ENCODE data around the gene PNISR. TPM values are rescaled to one million over a fixed set of nuclear protein-coding genes. Genes with fewer than 3 reads are reported as not detected.

The PNISR gene
- total and polyA plus RNA-seq, 2 experiments from 2014 or later = 135 to 270 TPM

- TF ChIP-seq REST (IDR thresholded peaks at IDR 0.05; ENCODE audit: unreplicated experiment) (no peak), CTCF (conservative IDR thresholded peaks at IDR 0.05; ENCODE audit: low read depth in 2 of 2) (no peak), EZH2 (IDR thresholded peaks at IDR 0.05; ENCODE audit: low read depth, unreplicated experiment) (no peak), EZH2phosphoT487 (IDR thresholded peaks at IDR 0.05; ENCODE audit: unreplicated experiment) (no peak), ZNF114 (CRISPR knock-in tag; IDR thresholded peaks at IDR 0.05) (no peak), NANOG (IDR thresholded peaks at IDR 0.05; ENCODE audit: borderline replicate concordance) (no peak), POLR2AphosphoS5 (IDR thresholded peaks at IDR 0.05; ENCODE audit: low read depth) (no peak), ZNF331 (CRISPR knock-in tag; IDR thresholded peaks at IDR 0.05; ENCODE audit: low read depth) (no peak), JUNB (IDR thresholded peaks at IDR 0.05; ENCODE audit: unreplicated experiment) (no peak)
- TF ChIP-seq, protein P1, sequence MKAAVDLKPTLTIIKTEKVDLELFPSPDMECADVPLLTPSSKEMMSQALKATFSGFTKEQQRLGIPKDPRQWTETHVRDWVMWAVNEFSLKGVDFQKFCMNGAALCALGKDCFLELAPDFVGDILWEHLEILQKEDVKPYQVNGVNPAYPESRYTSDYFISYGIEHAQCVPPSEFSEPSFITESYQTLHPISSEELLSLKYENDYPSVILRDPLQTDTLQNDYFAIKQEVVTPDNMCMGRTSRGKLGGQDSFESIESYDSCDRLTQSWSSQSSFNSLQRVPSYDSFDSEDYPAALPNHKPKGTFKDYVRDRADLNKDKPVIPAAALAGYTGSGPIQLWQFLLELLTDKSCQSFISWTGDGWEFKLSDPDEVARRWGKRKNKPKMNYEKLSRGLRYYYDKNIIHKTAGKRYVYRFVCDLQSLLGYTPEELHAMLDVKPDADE (IDR thresholded peaks at IDR 0.05) = no peak
These were observed 9.7 kb downstream of the PNISR start (continued) for GRCh38 chr6:99415446-99415845.

- Histone ChIP-seq H4K20me1 (replicated peaks; ENCODE audit: insufficient read depth) (peaks cover 34% of the 10 kb centered on the region), H3K4me3 (no peak overlapping the region), H3K4me1 (ENCODE audit: insufficient read depth) (no peaks in the 10 kb centered on the region), H2AFZ (no peak overlapping the region), H3K79me2 (replicated peaks; ENCODE audit: insufficient read depth) (peaks cover 71% of the 10 kb centered on the region), H3F3A (replicated peaks; ENCODE audit: low read depth) (no peaks in the 10 kb centered on the region), H3K27me3 (ENCODE audit: insufficient read depth) (no peaks in the 10 kb centered on the region), H3K36me3 (ENCODE audit: insufficient read depth) (peaks cover 28% of the 10 kb centered on the region), H3K4me2 (no peak overlapping the region), H3K9me2 (ENCODE audit: insufficient read depth) (no peaks in the 10 kb centered on the region), H3K27ac (ENCODE audit: low read depth) (no peak overlapping the region)
- Mint-ChIP-seq H3K27me3 (ENCODE audit: insufficient read depth, low read depth, poor library complexity) (peaks cover 2% of the 10 kb centered on the region), H3K4me1 (peaks cover 4% of the 10 kb centered on the region; the same call in 1 of the 3 replicates), H3K4me3 (no peak overlapping the region), H3K36me3 (ENCODE audit: low read depth) (peaks cover 59% of the 10 kb centered on the region), H3K9me3 (no peaks in the 10 kb centered on the region), H3K27ac (no peak overlapping the region)
- no peak for ATAC-seq
- no peak for DNase-seq (ENCODE audit: low spot score)
- TF ChIP-seq STAT1 (IDR thresholded peaks at IDR 0.05; ENCODE audit: unreplicated experiment) (no peak), ZNF331 (CRISPR knock-in tag; IDR thresholded peaks at IDR 0.05; ENCODE audit: low read depth) (no peak), EZH2 (IDR thresholded peaks at IDR 0.05; ENCODE audit: low read depth, unreplicated experiment) (no peak), EZH2phosphoT487 (IDR thresholded peaks at IDR 0.05; ENCODE audit: unreplicated experiment) (no peak), ZNF114 (CRISPR knock-in tag; IDR thresholded peaks at IDR 0.05) (no peak), JUNB (IDR thresholded peaks at IDR 0.05; ENCODE audit: unreplicated experiment) (no peak)
- TF ChIP-seq, protein P2, sequence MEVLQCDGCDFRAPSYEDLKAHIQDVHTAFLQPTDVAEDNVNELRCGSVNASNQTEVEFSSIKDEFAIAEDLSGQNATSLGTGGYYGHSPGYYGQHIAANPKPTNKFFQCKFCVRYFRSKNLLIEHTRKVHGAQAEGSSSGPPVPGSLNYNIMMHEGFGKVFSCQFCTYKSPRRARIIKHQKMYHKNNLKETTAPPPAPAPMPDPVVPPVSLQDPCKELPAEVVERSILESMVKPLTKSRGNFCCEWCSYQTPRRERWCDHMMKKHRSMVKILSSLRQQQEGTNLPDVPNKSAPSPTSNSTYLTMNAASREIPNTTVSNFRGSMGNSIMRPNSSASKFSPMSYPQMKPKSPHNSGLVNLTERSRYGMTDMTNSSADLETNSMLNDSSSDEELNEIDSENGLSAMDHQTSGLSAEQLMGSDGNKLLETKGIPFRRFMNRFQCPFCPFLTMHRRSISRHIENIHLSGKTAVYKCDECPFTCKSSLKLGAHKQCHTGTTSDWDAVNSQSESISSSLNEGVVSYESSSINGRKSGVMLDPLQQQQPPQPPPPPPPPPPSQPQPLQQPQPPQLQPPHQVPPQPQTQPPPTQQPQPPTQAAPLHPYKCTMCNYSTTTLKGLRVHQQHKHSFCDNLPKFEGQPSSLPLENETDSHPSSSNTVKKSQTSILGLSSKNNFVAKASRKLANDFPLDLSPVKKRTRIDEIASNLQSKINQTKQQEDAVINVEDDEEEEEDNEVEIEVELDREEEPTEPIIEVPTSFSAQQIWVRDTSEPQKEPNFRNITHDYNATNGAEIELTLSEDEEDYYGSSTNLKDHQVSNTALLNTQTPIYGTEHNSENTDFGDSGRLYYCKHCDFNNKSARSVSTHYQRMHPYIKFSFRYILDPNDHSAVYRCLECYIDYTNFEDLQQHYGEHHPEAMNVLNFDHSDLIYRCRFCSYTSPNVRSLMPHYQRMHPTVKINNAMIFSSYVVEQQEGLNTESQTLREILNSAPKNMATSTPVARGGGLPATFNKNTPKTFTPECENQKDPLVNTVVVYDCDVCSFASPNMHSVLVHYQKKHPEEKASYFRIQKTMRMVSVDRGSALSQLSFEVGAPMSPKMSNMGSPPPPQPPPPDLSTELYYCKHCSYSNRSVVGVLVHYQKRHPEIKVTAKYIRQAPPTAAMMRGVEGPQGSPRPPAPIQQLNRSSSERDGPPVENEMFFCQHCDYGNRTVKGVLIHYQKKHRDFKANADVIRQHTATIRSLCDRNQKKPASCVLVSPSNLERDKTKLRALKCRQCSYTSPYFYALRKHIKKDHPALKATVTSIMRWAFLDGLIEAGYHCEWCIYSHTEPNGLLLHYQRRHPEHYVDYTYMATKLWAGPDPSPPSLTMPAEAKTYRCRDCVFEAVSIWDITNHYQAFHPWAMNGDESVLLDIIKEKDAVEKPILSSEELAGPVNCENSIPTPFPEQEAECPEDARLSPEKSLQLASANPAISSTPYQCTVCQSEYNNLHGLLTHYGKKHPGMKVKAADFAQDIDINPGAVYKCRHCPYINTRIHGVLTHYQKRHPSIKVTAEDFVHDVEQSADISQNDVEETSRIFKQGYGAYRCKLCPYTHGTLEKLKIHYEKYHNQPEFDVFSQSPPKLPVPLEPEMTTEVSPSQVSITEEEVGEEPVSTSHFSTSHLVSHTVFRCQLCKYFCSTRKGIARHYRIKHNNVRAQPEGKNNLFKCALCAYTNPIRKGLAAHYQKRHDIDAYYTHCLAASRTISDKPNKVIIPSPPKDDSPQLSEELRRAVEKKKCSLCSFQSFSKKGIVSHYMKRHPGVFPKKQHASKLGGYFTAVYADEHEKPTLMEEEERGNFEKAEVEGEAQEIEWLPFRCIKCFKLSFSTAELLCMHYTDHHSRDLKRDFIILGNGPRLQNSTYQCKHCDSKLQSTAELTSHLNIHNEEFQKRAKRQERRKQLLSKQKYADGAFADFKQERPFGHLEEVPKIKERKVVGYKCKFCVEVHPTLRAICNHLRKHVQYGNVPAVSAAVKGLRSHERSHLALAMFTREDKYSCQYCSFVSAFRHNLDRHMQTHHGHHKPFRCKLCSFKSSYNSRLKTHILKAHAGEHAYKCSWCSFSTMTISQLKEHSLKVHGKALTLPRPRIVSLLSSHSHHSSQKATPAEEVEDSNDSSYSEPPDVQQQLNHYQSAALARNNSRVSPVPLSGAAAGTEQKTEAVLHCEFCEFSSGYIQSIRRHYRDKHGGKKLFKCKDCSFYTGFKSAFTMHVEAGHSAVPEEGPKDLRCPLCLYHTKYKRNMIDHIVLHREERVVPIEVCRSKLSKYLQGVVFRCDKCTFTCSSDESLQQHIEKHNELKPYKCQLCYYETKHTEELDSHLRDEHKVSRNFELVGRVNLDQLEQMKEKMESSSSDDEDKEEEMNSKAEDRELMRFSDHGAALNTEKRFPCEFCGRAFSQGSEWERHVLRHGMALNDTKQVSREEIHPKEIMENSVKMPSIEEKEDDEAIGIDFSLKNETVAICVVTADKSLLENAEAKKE (CRISPR knock-in tag; IDR thresholded peaks at IDR 0.05) = no peak
These were observed 13.0 kb downstream of the PNISR start for GRCh38 chr6:99412065-99412464.
